ENCODE data around the gene MCM3AP. TPM values are rescaled to one million over a fixed set of nuclear protein-coding genes. Genes with fewer than 3 reads are reported as not detected.

The MCM3AP gene
- total RNA-seq, 1 experiment from 2014 or later = 128 TPM

GRCh38 chr21:46188226-46189212, 96.9 kb downstream of the MCM3AP start:
- TF ChIP-seq, protein P1, sequence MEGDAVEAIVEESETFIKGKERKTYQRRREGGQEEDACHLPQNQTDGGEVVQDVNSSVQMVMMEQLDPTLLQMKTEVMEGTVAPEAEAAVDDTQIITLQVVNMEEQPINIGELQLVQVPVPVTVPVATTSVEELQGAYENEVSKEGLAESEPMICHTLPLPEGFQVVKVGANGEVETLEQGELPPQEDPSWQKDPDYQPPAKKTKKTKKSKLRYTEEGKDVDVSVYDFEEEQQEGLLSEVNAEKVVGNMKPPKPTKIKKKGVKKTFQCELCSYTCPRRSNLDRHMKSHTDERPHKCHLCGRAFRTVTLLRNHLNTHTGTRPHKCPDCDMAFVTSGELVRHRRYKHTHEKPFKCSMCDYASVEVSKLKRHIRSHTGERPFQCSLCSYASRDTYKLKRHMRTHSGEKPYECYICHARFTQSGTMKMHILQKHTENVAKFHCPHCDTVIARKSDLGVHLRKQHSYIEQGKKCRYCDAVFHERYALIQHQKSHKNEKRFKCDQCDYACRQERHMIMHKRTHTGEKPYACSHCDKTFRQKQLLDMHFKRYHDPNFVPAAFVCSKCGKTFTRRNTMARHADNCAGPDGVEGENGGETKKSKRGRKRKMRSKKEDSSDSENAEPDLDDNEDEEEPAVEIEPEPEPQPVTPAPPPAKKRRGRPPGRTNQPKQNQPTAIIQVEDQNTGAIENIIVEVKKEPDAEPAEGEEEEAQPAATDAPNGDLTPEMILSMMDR (IDR thresholded peaks at IDR 0.05; ENCODE audit: unreplicated experiment) = no peak
- Mint-ChIP-seq H3K36me3 (ENCODE audit: insufficient read depth, unreplicated experiment) (peaks cover 11% of the 10 kb centered on the region), H3K27ac (ENCODE audit: low read depth, unreplicated experiment) (peak overlapping the region; percentile 68), H3K9me3 (ENCODE audit: unreplicated experiment) (no peaks in the 10 kb centered on the region), H3K4me3 (ENCODE audit: unreplicated experiment) (peak overlapping the region; percentile 28), H3K27me3 (ENCODE audit: insufficient read depth, unreplicated experiment) (no peaks in the 10 kb centered on the region), H3K4me1 (ENCODE audit: insufficient read depth, unreplicated experiment) (peaks cover 27% of the 10 kb centered on the region)
- peak; percentile 53 for DNase-seq (ENCODE audit: unreplicated experiment)
- CTCF ChIA-PET = interaction anchor here (0.9 kb wide), 1 partner anchor 218 kb away, joined by 3 read pairs; no protein-coding TSS in a partner anchor
- no TSS peak for BruUV-seq (replicated peaks)
- intact Hi-C loops (cut with micrococcal nuclease) = no loop called here
- POLR2A ChIA-PET = interaction anchor here (0.6 kb wide), 1 partner anchor 39 kb away, joined by 3 read pairs; no protein-coding TSS in a partner anchor

GRCh38 chr21:46187814-46188213, 97.6 kb downstream of the MCM3AP start:
- Mint-ChIP-seq H3K4me1 (ENCODE audit: insufficient read depth, unreplicated experiment) (peaks cover 27% of the 10 kb centered on the region), H3K9me3 (ENCODE audit: unreplicated experiment) (no peaks in the 10 kb centered on the region), H3K4me3 (ENCODE audit: unreplicated experiment) (no peak overlapping the region), H3K27me3 (ENCODE audit: insufficient read depth, unreplicated experiment) (no peaks in the 10 kb centered on the region), H3K36me3 (ENCODE audit: insufficient read depth, unreplicated experiment) (peaks cover 11% of the 10 kb centered on the region), H3K27ac (ENCODE audit: low read depth, unreplicated experiment) (peak overlapping the region; percentile 68)
- no TSS peak for BruUV-seq (replicated peaks)
- no peak for DNase-seq (ENCODE audit: unreplicated experiment)
- ChIA-PET CTCF (interaction anchor here (0.9 kb wide), 1 partner anchor 217 kb away, joined by 3 read pairs; no protein-coding TSS in a partner anchor), POLR2A (interaction anchor here (0.6 kb wide), 1 partner anchor 40 kb away, joined by 3 read pairs; no protein-coding TSS in a partner anchor)
- TF ChIP-seq, protein P1 (IDR thresholded peaks at IDR 0.05; ENCODE audit: unreplicated experiment) = no peak
- intact Hi-C loops (cut with micrococcal nuclease) = no loop called here

DNA sequence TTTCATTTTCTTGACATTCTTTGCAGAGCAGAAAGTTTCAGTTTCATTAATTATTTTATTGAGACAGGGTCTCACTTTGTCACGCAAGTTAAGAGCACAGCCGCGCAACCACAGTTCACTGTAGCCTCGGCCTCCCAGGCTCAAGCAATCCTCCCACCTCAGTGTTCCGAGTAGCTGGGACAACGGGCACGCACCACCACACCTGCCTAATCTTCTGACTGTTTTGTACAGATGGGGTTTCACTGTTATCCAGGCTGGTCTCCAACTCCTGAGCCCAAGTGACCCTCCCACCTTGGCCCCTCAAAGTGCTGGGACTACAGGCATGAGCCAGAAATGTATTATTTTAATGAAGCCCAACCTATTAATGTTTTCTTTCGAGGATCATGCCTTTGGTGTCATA, 98.2 kb downstream of the MCM3AP start:
- no TSS peak for BruUV-seq (replicated peaks)
- no peak for DNase-seq (ENCODE audit: unreplicated experiment)
- peaks cover 27% of the 10 kb centered on the region for H3K4me1 Mint-ChIP-seq (ENCODE audit: insufficient read depth, unreplicated experiment)
- H3K36me3 Mint-ChIP-seq (ENCODE audit: insufficient read depth, unreplicated experiment) = peaks cover 11% of the 10 kb centered on the region
- TF ChIP-seq, protein P1 (IDR thresholded peaks at IDR 0.05; ENCODE audit: unreplicated experiment) = no peak
- intact Hi-C loops (cut with micrococcal nuclease) = no loop called here
- no peak overlapping the region for H3K4me3 Mint-ChIP-seq (ENCODE audit: unreplicated experiment)
- H3K27me3 Mint-ChIP-seq (ENCODE audit: insufficient read depth, unreplicated experiment) = no peaks in the 10 kb centered on the region
- CTCF ChIA-PET = no interaction called here
- no peaks in the 10 kb centered on the region for H3K9me3 Mint-ChIP-seq (ENCODE audit: unreplicated experiment)
- H3K27ac Mint-ChIP-seq (ENCODE audit: low read depth, unreplicated experiment) = no peak overlapping the region
- POLR2A ChIA-PET = no interaction called here

GRCh38 chr21:46185716-46186115, 99.7 kb downstream of the MCM3AP start:
- DNase-seq (ENCODE audit: unreplicated experiment) = no peak
- BruUV-seq (replicated peaks) = no TSS peak
- H3K27me3 Mint-ChIP-seq (ENCODE audit: insufficient read depth, unreplicated experiment) = no peaks in the 10 kb centered on the region
- intact Hi-C loops (cut with micrococcal nuclease) = no loop called here
- H3K36me3 Mint-ChIP-seq (ENCODE audit: insufficient read depth, unreplicated experiment) = peaks cover 11% of the 10 kb centered on the region
- ChIA-PET POLR2A (interaction anchor here (0.6 to 0.8 kb wide), 2 partner anchors 33 to 211 kb away, joined by 3 read pairs; no protein-coding TSS in a partner anchor), CTCF (interaction anchor here (1.3 kb wide), 1 partner anchor 43 kb away, joined by 7 read pairs; no protein-coding TSS in a partner anchor)
- H3K4me3 Mint-ChIP-seq (ENCODE audit: unreplicated experiment) = peak overlapping the region; percentile 89
- peak overlapping the region; percentile 87 for H3K27ac Mint-ChIP-seq (ENCODE audit: low read depth, unreplicated experiment)
- H3K4me1 Mint-ChIP-seq (ENCODE audit: insufficient read depth, unreplicated experiment) = peaks cover 20% of the 10 kb centered on the region
- TF ChIP-seq, protein P1 (IDR thresholded peaks at IDR 0.05; ENCODE audit: unreplicated experiment) = no peak
- no peaks in the 10 kb centered on the region for H3K9me3 Mint-ChIP-seq (ENCODE audit: unreplicated experiment)
